GM23338 (cell line): Measurements from ENCODE around the gene ZNF174. TPM values are rescaled to one million over a fixed set of nuclear protein-coding genes. Genes with fewer than 3 reads are reported as not detected.

Experiments used
- ATAC-seq: fragments of 200-7000 bp; cut with Tn5 transposase; 3 replicates; pipeline ENCODE4 v1.9.1; 2020
- DNase-seq: peaks from one replicate; pipeline ENCODE4 v3.0.0-alpha.2; 2015; ENCODE audit warnings: low spot score
- H2AFZ ChIP-seq: fragments of 200-600 bp; sonication (generic); 2 replicates; pipeline ENCODE4 v1.8.0; 2016; ENCODE audit warnings: antibody characterized with exemption, mild to moderate bottlenecking, moderate library complexity
- H3F3A ChIP-seq: fragments of 200-600 bp; sonication (generic); replicated peaks from 2 replicates; pipeline ENCODE4 v1.8.0; 2017; ENCODE audit warnings: antibody characterized with exemption, mixed run types, low read depth
- H3K27ac ChIP-seq: fragments of 200-600 bp; sonication (generic); 2 replicates; pipeline ENCODE4 v1.6.1; 2016; ENCODE audit warnings: low read depth
- H3K27me3 ChIP-seq: fragments of 200-600 bp; sonication (generic); 2 replicates; pipeline ENCODE4 v1.8.0; 2016; ENCODE audit warnings: mild to moderate bottlenecking, mixed run types, moderate library complexity; ENCODE audit not compliant: insufficient read depth
- H3K36me3 ChIP-seq: fragments of 200-600 bp; sonication (generic); 2 replicates; pipeline ENCODE4 v1.8.0; 2016; ENCODE audit warnings: mild to moderate bottlenecking; ENCODE audit not compliant: insufficient read depth
- H3K4me1 ChIP-seq: fragments of 200-600 bp; sonication (generic); 2 replicates; pipeline ENCODE4 v1.8.0; 2016; ENCODE audit warnings: mild to moderate bottlenecking, moderate library complexity; ENCODE audit not compliant: insufficient read depth
- H3K4me2 ChIP-seq: fragments of 200-600 bp; sonication (generic); 2 replicates; pipeline ENCODE4 v1.7.1; 2017; ENCODE audit warnings: mixed run types
- H3K4me3 ChIP-seq: fragments of 200-600 bp; sonication (generic); 2 replicates; pipeline ENCODE4 v1.6.1; 2016; ENCODE audit warnings: mixed run types
- H3K79me2 ChIP-seq: fragments of 200-600 bp; sonication (generic); replicated peaks from 2 replicates; pipeline ENCODE4 v1.8.0; 2017; ENCODE audit warnings: mild to moderate bottlenecking; ENCODE audit not compliant: insufficient read depth
- H3K9me2 ChIP-seq: fragments of 200-600 bp; sonication (generic); 2 replicates; pipeline ENCODE4 v1.8.0; 2017; ENCODE audit not compliant: insufficient read depth
- H4K20me1 ChIP-seq: fragments of 200-600 bp; sonication (generic); replicated peaks from 2 replicates; pipeline ENCODE4 v1.8.0; 2017; ENCODE audit warnings: mild to moderate bottlenecking; ENCODE audit not compliant: insufficient read depth
- H3K27ac Mint-ChIP-seq: 2 replicates; pipeline ENCODE4 v1.8.0; 2020; ENCODE audit warnings: inconsistent platforms, mild to moderate bottlenecking, moderate library complexity, mixed read lengths
- H3K27me3 Mint-ChIP-seq: 3 replicates; pipeline ENCODE4 v1.8.0; 2022; ENCODE audit warnings: low read depth, mild to moderate bottlenecking, moderate library complexity, mixed read lengths, inconsistent platforms; ENCODE audit not compliant: insufficient read depth, poor library complexity
- H3K36me3 Mint-ChIP-seq: 3 replicates; pipeline ENCODE4 v1.8.0; 2021; ENCODE audit warnings: low read depth, mild to moderate bottlenecking, inconsistent platforms, moderate library complexity, mixed read lengths
- H3K4me1 Mint-ChIP-seq: 3 replicates; pipeline ENCODE4 v1.8.0; 2020; ENCODE audit warnings: mild to moderate bottlenecking, inconsistent platforms, mixed read lengths
- H3K4me3 Mint-ChIP-seq: 3 replicates; pipeline ENCODE4 v1.8.0; 2021; ENCODE audit warnings: moderate library complexity, mild to moderate bottlenecking, inconsistent platforms, mixed read lengths
- H3K9me3 Mint-ChIP-seq: 3 replicates; pipeline ENCODE4 v1.8.0; 2020; ENCODE audit warnings: moderate library complexity, mild to moderate bottlenecking, inconsistent platforms, mixed read lengths
- CREB1 ChIP-seq: fragments of 250-450 bp; sonication (Bioruptor Pico); IDR thresholded peaks from 2 replicates; pipeline ENCODE4 v1.5.0; 2020; ENCODE audit warnings: low read depth, mild to moderate bottlenecking, moderate library complexity
- EZH2 ChIP-seq: fragments of 200-600 bp; sonication (generic); IDR thresholded peaks from one replicate; pipeline ENCODE4 v1.8.0; 2017; ENCODE audit warnings: antibody characterized with exemption, mild to moderate bottlenecking, low read depth; ENCODE audit not compliant: unreplicated experiment
- EZH2phosphoT487 ChIP-seq: fragments of 200-600 bp; sonication (generic); IDR thresholded peaks from one replicate; pipeline ENCODE4 v1.8.1; 2018; ENCODE audit warnings: antibody characterized with exemption; ENCODE audit not compliant: unreplicated experiment
- JUNB ChIP-seq: IDR thresholded peaks from one replicate; pipeline ENCODE4 v1.6.1; 2016; ENCODE audit warnings: antibody characterized with exemption; ENCODE audit not compliant: unreplicated experiment
- NANOG ChIP-seq: IDR thresholded peaks from 2 replicates; pipeline ENCODE4 v1.6.1; 2016; ENCODE audit warnings: antibody characterized with exemption, borderline replicate concordance
- POLR2AphosphoS5 ChIP-seq: IDR thresholded peaks from 2 replicates; pipeline ENCODE4 v1.6.1; 2016; ENCODE audit warnings: antibody characterized with exemption, low read depth
- STAT1 ChIP-seq: IDR thresholded peaks from one replicate; pipeline ENCODE4 v1.6.1; 2016; ENCODE audit warnings: antibody characterized with exemption; ENCODE audit not compliant: unreplicated experiment
- ZNF331 ChIP-seq: fragments of 250-450 bp; sonication (Bioruptor Pico); IDR thresholded peaks from 2 replicates; pipeline ENCODE4 v1.5.0; 2020; ENCODE audit warnings: low read depth, mild to moderate bottlenecking, moderate library complexity
- polyA plus RNA-seq: library from polyadenylated mRNA; unstranded; fragments of >200 nt; fragmentation: Nextera tagmentation; extraction: Ambion mirVana; gene quantifications from 2 replicates; pipeline ENCODE4 v1.2.1, GENCODE V29; 2016
- total RNA-seq: library from RNA; depleted of rRNA; stranded (reverse); fragments of >200 nt; shearing (Covaris generic); gene quantifications from 2 replicates; pipeline ENCODE4 v1.2.3, GENCODE V29; 2014
- TF ChIP-seq, protein P1 (sequence below): fragments of 250-450 bp; sonication (Bioruptor Pico); IDR thresholded peaks from 2 replicates; pipeline ENCODE4 v1.5.0; 2020; ENCODE audit warnings: mild to moderate bottlenecking, moderate library complexity
- TF ChIP-seq, protein P2 (sequence below), 2 experiments: fragments of 200-600 bp in 1 of 2; sonication (generic) in 1 of 2; conservative IDR thresholded peaks; 2 replicates each; pipeline versions ENCODE4 v1.5.1 to v1.6.1; 2016 to 2017; ENCODE audit warnings: antibody characterized with exemption in 2 of 2, low read depth in 2 of 2, mild to moderate bottlenecking in 2 of 2, moderate library complexity in 1 of 2
- TF ChIP-seq, protein P3 (sequence below): IDR thresholded peaks from one replicate; pipeline ENCODE4 v1.6.1; 2018; ENCODE audit warnings: antibody characterized with exemption; ENCODE audit not compliant: unreplicated experiment

The ZNF174 gene
- total and polyA plus RNA-seq, 2 experiments from 2014 or later: 9.0 to 13.2 TPM

DNA sequence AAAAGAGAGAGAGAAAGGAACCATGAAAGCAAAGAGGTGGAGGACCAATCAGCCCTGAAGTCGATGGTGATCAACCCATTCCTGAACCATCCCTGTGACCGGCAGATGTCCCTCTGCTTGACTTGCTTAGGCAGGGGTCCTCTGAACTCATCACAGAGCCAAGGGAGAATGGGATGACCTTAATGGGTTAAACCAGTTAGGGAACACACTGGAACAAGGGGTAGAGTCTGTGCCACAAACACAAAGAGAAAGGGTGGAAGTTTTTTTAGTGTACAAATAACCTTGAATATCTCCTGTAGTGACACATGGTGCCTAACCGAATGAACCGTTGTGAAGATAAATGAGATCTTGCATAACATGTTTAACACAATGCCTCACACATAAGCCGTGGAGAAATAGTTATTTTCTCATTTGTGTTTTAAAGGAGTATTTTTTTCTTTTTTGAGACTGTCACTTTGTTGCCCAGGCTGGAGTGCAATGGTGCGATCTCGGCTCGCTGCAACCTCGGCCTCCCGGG, 53.7 kb downstream of the ZNF174 start (continued):
- TF ChIP-seq NANOG: no peak
- no peak for TF ChIP-seq ZNF331
- TF ChIP-seq CREB1 (CRISPR knock-in tag): no peak
- no peak for TF ChIP-seq STAT1

GRCh38 chr16:3457434-3458252, 56.6 kb downstream of the ZNF174 start:
- peak overlapping the region; percentile 89 for H3K4me3 ChIP-seq
- H4K20me1 ChIP-seq: peaks cover 30% of the 10 kb centered on the region
- peaks cover 11% of the 10 kb centered on the region for H3F3A ChIP-seq
- peaks cover 34% of the 10 kb centered on the region for H3K4me1 Mint-ChIP-seq
- H3K27me3 ChIP-seq: no peaks in the 10 kb centered on the region
- H3K4me3 Mint-ChIP-seq: peak overlapping the region; percentile 82
- no peaks in the 10 kb centered on the region for H3K36me3 Mint-ChIP-seq
- H2AFZ ChIP-seq: peak overlapping the region; percentile 66; the same call in 1 of the 2 replicates
- H3K79me2 ChIP-seq: peaks cover 39% of the 10 kb centered on the region
- H3K27ac Mint-ChIP-seq: peak overlapping the region; percentile 95
- no peaks in the 10 kb centered on the region for H3K9me2 ChIP-seq
- H3K27ac ChIP-seq: peak overlapping the region; percentile 95
- H3K36me3 ChIP-seq: no peaks in the 10 kb centered on the region
- ATAC-seq (peak; percentile 87), DNase-seq (peak; percentile 94)
- peak overlapping the region; percentile 83 for H3K4me2 ChIP-seq
- TF ChIP-seq, protein P1, sequence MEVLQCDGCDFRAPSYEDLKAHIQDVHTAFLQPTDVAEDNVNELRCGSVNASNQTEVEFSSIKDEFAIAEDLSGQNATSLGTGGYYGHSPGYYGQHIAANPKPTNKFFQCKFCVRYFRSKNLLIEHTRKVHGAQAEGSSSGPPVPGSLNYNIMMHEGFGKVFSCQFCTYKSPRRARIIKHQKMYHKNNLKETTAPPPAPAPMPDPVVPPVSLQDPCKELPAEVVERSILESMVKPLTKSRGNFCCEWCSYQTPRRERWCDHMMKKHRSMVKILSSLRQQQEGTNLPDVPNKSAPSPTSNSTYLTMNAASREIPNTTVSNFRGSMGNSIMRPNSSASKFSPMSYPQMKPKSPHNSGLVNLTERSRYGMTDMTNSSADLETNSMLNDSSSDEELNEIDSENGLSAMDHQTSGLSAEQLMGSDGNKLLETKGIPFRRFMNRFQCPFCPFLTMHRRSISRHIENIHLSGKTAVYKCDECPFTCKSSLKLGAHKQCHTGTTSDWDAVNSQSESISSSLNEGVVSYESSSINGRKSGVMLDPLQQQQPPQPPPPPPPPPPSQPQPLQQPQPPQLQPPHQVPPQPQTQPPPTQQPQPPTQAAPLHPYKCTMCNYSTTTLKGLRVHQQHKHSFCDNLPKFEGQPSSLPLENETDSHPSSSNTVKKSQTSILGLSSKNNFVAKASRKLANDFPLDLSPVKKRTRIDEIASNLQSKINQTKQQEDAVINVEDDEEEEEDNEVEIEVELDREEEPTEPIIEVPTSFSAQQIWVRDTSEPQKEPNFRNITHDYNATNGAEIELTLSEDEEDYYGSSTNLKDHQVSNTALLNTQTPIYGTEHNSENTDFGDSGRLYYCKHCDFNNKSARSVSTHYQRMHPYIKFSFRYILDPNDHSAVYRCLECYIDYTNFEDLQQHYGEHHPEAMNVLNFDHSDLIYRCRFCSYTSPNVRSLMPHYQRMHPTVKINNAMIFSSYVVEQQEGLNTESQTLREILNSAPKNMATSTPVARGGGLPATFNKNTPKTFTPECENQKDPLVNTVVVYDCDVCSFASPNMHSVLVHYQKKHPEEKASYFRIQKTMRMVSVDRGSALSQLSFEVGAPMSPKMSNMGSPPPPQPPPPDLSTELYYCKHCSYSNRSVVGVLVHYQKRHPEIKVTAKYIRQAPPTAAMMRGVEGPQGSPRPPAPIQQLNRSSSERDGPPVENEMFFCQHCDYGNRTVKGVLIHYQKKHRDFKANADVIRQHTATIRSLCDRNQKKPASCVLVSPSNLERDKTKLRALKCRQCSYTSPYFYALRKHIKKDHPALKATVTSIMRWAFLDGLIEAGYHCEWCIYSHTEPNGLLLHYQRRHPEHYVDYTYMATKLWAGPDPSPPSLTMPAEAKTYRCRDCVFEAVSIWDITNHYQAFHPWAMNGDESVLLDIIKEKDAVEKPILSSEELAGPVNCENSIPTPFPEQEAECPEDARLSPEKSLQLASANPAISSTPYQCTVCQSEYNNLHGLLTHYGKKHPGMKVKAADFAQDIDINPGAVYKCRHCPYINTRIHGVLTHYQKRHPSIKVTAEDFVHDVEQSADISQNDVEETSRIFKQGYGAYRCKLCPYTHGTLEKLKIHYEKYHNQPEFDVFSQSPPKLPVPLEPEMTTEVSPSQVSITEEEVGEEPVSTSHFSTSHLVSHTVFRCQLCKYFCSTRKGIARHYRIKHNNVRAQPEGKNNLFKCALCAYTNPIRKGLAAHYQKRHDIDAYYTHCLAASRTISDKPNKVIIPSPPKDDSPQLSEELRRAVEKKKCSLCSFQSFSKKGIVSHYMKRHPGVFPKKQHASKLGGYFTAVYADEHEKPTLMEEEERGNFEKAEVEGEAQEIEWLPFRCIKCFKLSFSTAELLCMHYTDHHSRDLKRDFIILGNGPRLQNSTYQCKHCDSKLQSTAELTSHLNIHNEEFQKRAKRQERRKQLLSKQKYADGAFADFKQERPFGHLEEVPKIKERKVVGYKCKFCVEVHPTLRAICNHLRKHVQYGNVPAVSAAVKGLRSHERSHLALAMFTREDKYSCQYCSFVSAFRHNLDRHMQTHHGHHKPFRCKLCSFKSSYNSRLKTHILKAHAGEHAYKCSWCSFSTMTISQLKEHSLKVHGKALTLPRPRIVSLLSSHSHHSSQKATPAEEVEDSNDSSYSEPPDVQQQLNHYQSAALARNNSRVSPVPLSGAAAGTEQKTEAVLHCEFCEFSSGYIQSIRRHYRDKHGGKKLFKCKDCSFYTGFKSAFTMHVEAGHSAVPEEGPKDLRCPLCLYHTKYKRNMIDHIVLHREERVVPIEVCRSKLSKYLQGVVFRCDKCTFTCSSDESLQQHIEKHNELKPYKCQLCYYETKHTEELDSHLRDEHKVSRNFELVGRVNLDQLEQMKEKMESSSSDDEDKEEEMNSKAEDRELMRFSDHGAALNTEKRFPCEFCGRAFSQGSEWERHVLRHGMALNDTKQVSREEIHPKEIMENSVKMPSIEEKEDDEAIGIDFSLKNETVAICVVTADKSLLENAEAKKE: no peak
- TF ChIP-seq EZH2phosphoT487 (no peak), JUNB (no peak), NANOG (no peak), STAT1 (no peak), EZH2 (no peak), POLR2AphosphoS5 (peak; percentile 70), CREB1 (CRISPR knock-in tag) (peak; percentile 59)
- TF ChIP-seq, protein P2, sequence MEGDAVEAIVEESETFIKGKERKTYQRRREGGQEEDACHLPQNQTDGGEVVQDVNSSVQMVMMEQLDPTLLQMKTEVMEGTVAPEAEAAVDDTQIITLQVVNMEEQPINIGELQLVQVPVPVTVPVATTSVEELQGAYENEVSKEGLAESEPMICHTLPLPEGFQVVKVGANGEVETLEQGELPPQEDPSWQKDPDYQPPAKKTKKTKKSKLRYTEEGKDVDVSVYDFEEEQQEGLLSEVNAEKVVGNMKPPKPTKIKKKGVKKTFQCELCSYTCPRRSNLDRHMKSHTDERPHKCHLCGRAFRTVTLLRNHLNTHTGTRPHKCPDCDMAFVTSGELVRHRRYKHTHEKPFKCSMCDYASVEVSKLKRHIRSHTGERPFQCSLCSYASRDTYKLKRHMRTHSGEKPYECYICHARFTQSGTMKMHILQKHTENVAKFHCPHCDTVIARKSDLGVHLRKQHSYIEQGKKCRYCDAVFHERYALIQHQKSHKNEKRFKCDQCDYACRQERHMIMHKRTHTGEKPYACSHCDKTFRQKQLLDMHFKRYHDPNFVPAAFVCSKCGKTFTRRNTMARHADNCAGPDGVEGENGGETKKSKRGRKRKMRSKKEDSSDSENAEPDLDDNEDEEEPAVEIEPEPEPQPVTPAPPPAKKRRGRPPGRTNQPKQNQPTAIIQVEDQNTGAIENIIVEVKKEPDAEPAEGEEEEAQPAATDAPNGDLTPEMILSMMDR (conservative IDR thresholded peaks at IDR 0.05; ENCODE audit: low read depth in 2 of 2): peak in 1 of 2 experiments; percentile 37; a peak in 2 of 4 replicates
- TF ChIP-seq, protein P3, sequence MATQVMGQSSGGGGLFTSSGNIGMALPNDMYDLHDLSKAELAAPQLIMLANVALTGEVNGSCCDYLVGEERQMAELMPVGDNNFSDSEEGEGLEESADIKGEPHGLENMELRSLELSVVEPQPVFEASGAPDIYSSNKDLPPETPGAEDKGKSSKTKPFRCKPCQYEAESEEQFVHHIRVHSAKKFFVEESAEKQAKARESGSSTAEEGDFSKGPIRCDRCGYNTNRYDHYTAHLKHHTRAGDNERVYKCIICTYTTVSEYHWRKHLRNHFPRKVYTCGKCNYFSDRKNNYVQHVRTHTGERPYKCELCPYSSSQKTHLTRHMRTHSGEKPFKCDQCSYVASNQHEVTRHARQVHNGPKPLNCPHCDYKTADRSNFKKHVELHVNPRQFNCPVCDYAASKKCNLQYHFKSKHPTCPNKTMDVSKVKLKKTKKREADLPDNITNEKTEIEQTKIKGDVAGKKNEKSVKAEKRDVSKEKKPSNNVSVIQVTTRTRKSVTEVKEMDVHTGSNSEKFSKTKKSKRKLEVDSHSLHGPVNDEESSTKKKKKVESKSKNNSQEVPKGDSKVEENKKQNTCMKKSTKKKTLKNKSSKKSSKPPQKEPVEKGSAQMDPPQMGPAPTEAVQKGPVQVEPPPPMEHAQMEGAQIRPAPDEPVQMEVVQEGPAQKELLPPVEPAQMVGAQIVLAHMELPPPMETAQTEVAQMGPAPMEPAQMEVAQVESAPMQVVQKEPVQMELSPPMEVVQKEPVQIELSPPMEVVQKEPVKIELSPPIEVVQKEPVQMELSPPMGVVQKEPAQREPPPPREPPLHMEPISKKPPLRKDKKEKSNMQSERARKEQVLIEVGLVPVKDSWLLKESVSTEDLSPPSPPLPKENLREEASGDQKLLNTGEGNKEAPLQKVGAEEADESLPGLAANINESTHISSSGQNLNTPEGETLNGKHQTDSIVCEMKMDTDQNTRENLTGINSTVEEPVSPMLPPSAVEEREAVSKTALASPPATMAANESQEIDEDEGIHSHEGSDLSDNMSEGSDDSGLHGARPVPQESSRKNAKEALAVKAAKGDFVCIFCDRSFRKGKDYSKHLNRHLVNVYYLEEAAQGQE: peak; percentile 12
- no peaks in the 10 kb centered on the region for H3K9me3 Mint-ChIP-seq
- H3K4me1 ChIP-seq: peaks cover 41% of the 10 kb centered on the region
- H3K27me3 Mint-ChIP-seq: peaks cover 17% of the 10 kb centered on the region
